ENCODE results near the gene LRRC57.
A peak's percentile ranks its signal among the peaks of the same experiment; 100 is the strongest.

The LRRC57 gene

GRCh38 chr15:42548249-42549031 lies at the start of gene LRRC57, which contains the start of gene HAUS2:
Gene LRRC57, minus strand, starts transcription at chr15:42548793. Its CDS starts 359 bp downstream, at chr15:42548434.
Gene HAUS2, plus strand, starts transcription at chr15:42548838. Its CDS starts 35 bp downstream, at chr15:42548873.
- TF ChIP-seq CEBPB (IDR thresholded peaks at IDR 0.05) (no peak), MAX (IDR thresholded peaks at IDR 0.05) (peak; percentile 74), TEAD4 (IDR thresholded peaks at IDR 0.05) (0 out of 2 replicates have a peak, but pooled peaks have one; percentile 37), RAD21 (IDR thresholded peaks at IDR 0.05; ENCODE audit: low read depth) (no peak), CREB1 (IDR thresholded peaks at IDR 0.05; ENCODE audit: low read depth) (peak; percentile 92), EP300 (IDR thresholded peaks at IDR 0.05; ENCODE audit: borderline replicate concordance) (no peak), EGR1 (IDR thresholded peaks at IDR 0.05) (no peak), REST (IDR thresholded peaks at IDR 0.05; ENCODE audit: low read depth) (no peak), YY1 (IDR thresholded peaks at IDR 0.05; ENCODE audit: low read depth) (peak; percentile 89), TAF1 (IDR thresholded peaks at IDR 0.05; ENCODE audit: low read depth) (peak; percentile 82), USF1 (IDR thresholded peaks at IDR 0.05) (0 out of 2 replicates have a peak, but pooled peaks have one; percentile 6), TCF12 (IDR thresholded peaks at IDR 0.05; ENCODE audit: low read depth) (peak; percentile 47), ZBTB7A (IDR thresholded peaks at IDR 0.05; ENCODE audit: low read depth) (no peak), NFIC (IDR thresholded peaks at IDR 0.05) (no peak), FOXM1 (IDR thresholded peaks at IDR 0.05; ENCODE audit: borderline replicate concordance, low read depth) (no peak)

GRCh38 chr15:42595626-42596240 lies 47.1 kb upstream of the LRRC57 start:
- TF ChIP-seq CREB1 (IDR thresholded peaks at IDR 0.05; ENCODE audit: low read depth) (no peak), FOXM1 (IDR thresholded peaks at IDR 0.05; ENCODE audit: borderline replicate concordance, low read depth) (no peak), TEAD4 (IDR thresholded peaks at IDR 0.05) (no peak), EGR1 (IDR thresholded peaks at IDR 0.05) (no peak), YY1 (IDR thresholded peaks at IDR 0.05; ENCODE audit: low read depth) (no peak), REST (IDR thresholded peaks at IDR 0.05; ENCODE audit: low read depth) (no peak)

GRCh38 chr15:42594095-42594494 lies 45.5 kb upstream of the LRRC57 start:
- no peak for TF ChIP-seq TEAD4 (IDR thresholded peaks at IDR 0.05)
- TF ChIP-seq NFIC (IDR thresholded peaks at IDR 0.05) = no peak

- no peak for TF ChIP-seq MAX (IDR thresholded peaks at IDR 0.05)
- no peak for TF ChIP-seq REST (IDR thresholded peaks at IDR 0.05; ENCODE audit: low read depth)
- TF ChIP-seq NFIC (IDR thresholded peaks at IDR 0.05) = no peak
- no peak for TF ChIP-seq CEBPB (IDR thresholded peaks at IDR 0.05)
- no peak for TF ChIP-seq EP300 (IDR thresholded peaks at IDR 0.05; ENCODE audit: borderline replicate concordance)
- TF ChIP-seq TCF12 (IDR thresholded peaks at IDR 0.05; ENCODE audit: low read depth) = no peak
- TF ChIP-seq ZBTB7A (IDR thresholded peaks at IDR 0.05; ENCODE audit: low read depth) = no peak
- no peak for TF ChIP-seq CREB1 (IDR thresholded peaks at IDR 0.05; ENCODE audit: low read depth)
- TF ChIP-seq TEAD4 (IDR thresholded peaks at IDR 0.05) = no peak
Measured at GRCh38 chr15:42593143-42593542, 44.5 kb upstream of the LRRC57 start.

GRCh38 chr15:42592716-42593115 lies 44.1 kb upstream of the LRRC57 start:
- TF ChIP-seq REST (IDR thresholded peaks at IDR 0.05; ENCODE audit: low read depth) (no peak), YY1 (IDR thresholded peaks at IDR 0.05; ENCODE audit: low read depth) (no peak), TAF1 (IDR thresholded peaks at IDR 0.05; ENCODE audit: low read depth) (no peak), CEBPB (IDR thresholded peaks at IDR 0.05) (no peak), TEAD4 (IDR thresholded peaks at IDR 0.05) (no peak), CREB1 (IDR thresholded peaks at IDR 0.05; ENCODE audit: low read depth) (no peak), EGR1 (IDR thresholded peaks at IDR 0.05) (no peak), MAX (IDR thresholded peaks at IDR 0.05) (no peak)

All from Ishikawa (cell line).